Urinary bladder (tissue), 4 donors: Measurements from ENCODE around the gene ACACA. TPM values are rescaled to one million over a fixed set of nuclear protein-coding genes. Genes with fewer than 3 reads are reported as not detected.

Experiments used
- DNase-seq: peaks from one replicate; pipeline ENCODE4 v3.0.0-alpha.2; 2015; ENCODE audit errors: extremely low spot score
- H3K27ac ChIP-seq: one replicate; pipeline ENCODE4 v1.5.1; 2013; ENCODE audit warnings: low read depth, mild to moderate bottlenecking, moderate library complexity
- H3K36me3 ChIP-seq: one replicate; pipeline ENCODE4 v1.6.1; 2013; ENCODE audit warnings: mild to moderate bottlenecking, moderate library complexity; ENCODE audit not compliant: insufficient read depth
- H3K4me1 ChIP-seq: one replicate; pipeline ENCODE4 v1.6.1; 2013; ENCODE audit warnings: mild to moderate bottlenecking, moderate library complexity; ENCODE audit not compliant: insufficient read depth
- H3K4me3 ChIP-seq: one replicate; pipeline ENCODE4 v1.5.1; 2013; ENCODE audit warnings: low read depth, low read length
- WGBS: extraction: QIAGEN DNeasy Blood & Tissue Kit; methylation state at CpG from one replicate; pipeline ENCODE4 v1.1.7; 2013; 5-methylcytosine and 5-hydroxymethylcytosine counted together
- polyA plus RNA-seq: library from polyadenylated mRNA; stranded (reverse); fragments of 200-250 nt; gene quantifications from one replicate; pipeline ENCODE4 v1.2.3, GENCODE V29; 2013
- total RNA-seq: library from RNA; depleted of rRNA; stranded (reverse); fragments of >200 nt; gene quantifications from one replicate; pipeline ENCODE4 v1.2.3, GENCODE V29; 2014
- donor health status: healthy with polysubstance abuse.
- donor health status: healthy.

ACACA gene
- total and polyA plus RNA-seq, 2 donors, result 31.7 to 70.6 TPM

- no peaks in the 10 kb centered on the region for H3K4me1 ChIP-seq
These were observed 123.1 kb downstream of the ACACA start for GRCh38 chr17:37283414-37283961.

GRCh38 chr17:37280841-37281240 lies 125.8 kb downstream of the ACACA start:
- no peaks in the 10 kb centered on the region for H3K4me1 ChIP-seq
- DNase-seq, result no peak
- no peak overlapping the region for H3K4me3 ChIP-seq
- WGBS, result 98% methylated on average over 6 of the region's 6 CpGs
- no peak overlapping the region for H3K27ac ChIP-seq
- H3K36me3 ChIP-seq, result peaks cover 2% of the 10 kb centered on the region

More at GRCh38 chr17:37283414-37283961, 123.1 kb downstream of the ACACA start:
- DNase-seq, result no peak
- Histone ChIP-seq H3K36me3 (no peaks in the 10 kb centered on the region), H3K4me3 (no peak overlapping the region), H3K27ac (no peak overlapping the region)

GRCh38 chr17:37278247-37278894 lies 128.3 kb downstream of the ACACA start:
- Histone ChIP-seq H3K4me1 (peaks cover 2% of the 10 kb centered on the region), H3K36me3 (peaks cover 2% of the 10 kb centered on the region), H3K27ac (no peak overlapping the region), H3K4me3 (no peak overlapping the region)
- DNase-seq, result no peak
- WGBS, result 71% methylated on average over 2 of the region's 2 CpGs

GRCh38 chr17:37276475-37276874 lies 130.2 kb downstream of the ACACA start:
- Histone ChIP-seq H3K36me3 (peaks cover 2% of the 10 kb centered on the region), H3K27ac (no peak overlapping the region), H3K4me3 (no peak overlapping the region), H3K4me1 (peaks cover 2% of the 10 kb centered on the region)
- DNase-seq, result no peak
- WGBS, result 0% methylated on average over 1 of the region's 1 CpG

- peak; percentile 52 for DNase-seq
- no peak overlapping the region for H3K27ac ChIP-seq
- 26% methylated on average over 6 of the region's 6 CpGs for WGBS
- no peak overlapping the region for H3K4me3 ChIP-seq
- H3K4me1 ChIP-seq, result peaks cover 2% of the 10 kb centered on the region
- H3K36me3 ChIP-seq, result peaks cover 2% of the 10 kb centered on the region
These were observed 132.2 kb downstream of the ACACA start for GRCh38 chr17:37274461-37274860.

GRCh38 chr17:37273409-37274051 lies 133.1 kb downstream of the ACACA start:
- H3K27ac ChIP-seq, result no peak overlapping the region
- DNase-seq, result peak; percentile 31
- 30% methylated on average over 3 of the region's 3 CpGs for WGBS

GRCh38 chr17:37265446-37266173 lies 141.0 kb downstream of the ACACA start:
- H3K4me3 ChIP-seq, result no peak overlapping the region
- H3K4me1 ChIP-seq, result no peaks in the 10 kb centered on the region
- H3K36me3 ChIP-seq, result peaks cover 3% of the 10 kb centered on the region
- WGBS, result 100% methylated on average over 2 of the region's 2 CpGs
- no peak for DNase-seq
- H3K27ac ChIP-seq, result no peak overlapping the region

More at GRCh38 chr17:37273409-37274051, 133.1 kb downstream of the ACACA start:
- H3K36me3 ChIP-seq, result peaks cover 2% of the 10 kb centered on the region
- H3K4me1 ChIP-seq, result peaks cover 2% of the 10 kb centered on the region
- H3K4me3 ChIP-seq, result no peak overlapping the region

GRCh38 chr17:37261286-37261685 lies 145.3 kb downstream of the ACACA start:
- no peak for DNase-seq
- Histone ChIP-seq H3K36me3 (peaks cover 5% of the 10 kb centered on the region), H3K4me1 (no peaks in the 10 kb centered on the region), H3K4me3 (no peak overlapping the region), H3K27ac (no peak overlapping the region)
- 89% methylated on average over 1 of the region's 1 CpG for WGBS

GRCh38 chr17:37259030-37259735 lies 147.5 kb downstream of the ACACA start:
- H3K4me1 ChIP-seq, result no peaks in the 10 kb centered on the region
- WGBS, result 92% methylated on average over 3 of the region's 3 CpGs
- no peak overlapping the region for H3K4me3 ChIP-seq
- peaks cover 3% of the 10 kb centered on the region for H3K36me3 ChIP-seq
- no peak for DNase-seq
- no peak overlapping the region for H3K27ac ChIP-seq

- Histone ChIP-seq H3K4me3 (no peak overlapping the region), H3K27ac (no peak overlapping the region), H3K4me1 (no peaks in the 10 kb centered on the region), H3K36me3 (peaks cover 3% of the 10 kb centered on the region)
- no peak for DNase-seq
- WGBS, result 97% methylated on average over 1 of the region's 1 CpG
These were observed 150.0 kb downstream of the ACACA start for GRCh38 chr17:37256627-37257026.

- Histone ChIP-seq H3K36me3 (peaks cover 3% of the 10 kb centered on the region), H3K4me1 (no peaks in the 10 kb centered on the region), H3K4me3 (no peak overlapping the region), H3K27ac (no peak overlapping the region)
- 58% methylated on average over 5 of the region's 5 CpGs for WGBS
- no peak for DNase-seq
These were observed 151.2 kb downstream of the ACACA start for GRCh38 chr17:37255432-37255831.

GRCh38 chr17:37247825-37248224 lies 158.8 kb downstream of the ACACA start:
- no peaks in the 10 kb centered on the region for H3K4me1 ChIP-seq
- H3K36me3 ChIP-seq, result no peaks in the 10 kb centered on the region
- 97% methylated on average over 4 of the region's 4 CpGs for WGBS
- H3K27ac ChIP-seq, result no peak overlapping the region
- H3K4me3 ChIP-seq, result no peak overlapping the region
- DNase-seq, result no peak

- no peak for DNase-seq
- peaks cover 2% of the 10 kb centered on the region for H3K36me3 ChIP-seq
- no peak overlapping the region for H3K27ac ChIP-seq
- H3K4me1 ChIP-seq, result no peaks in the 10 kb centered on the region
- 98% methylated on average over 2 of the region's 2 CpGs for WGBS
- no peak overlapping the region for H3K4me3 ChIP-seq
These were observed 160.6 kb downstream of the ACACA start for GRCh38 chr17:37246085-37246484.
